Upper lobe of left lung (tissue), 6 donors: ENCODE measurements around the gene GKN1. TPM values are rescaled to one million over a fixed set of nuclear protein-coding genes. Genes with fewer than 3 reads are reported as not detected.
A peak's percentile ranks its signal among the peaks of the same experiment; 100 is the strongest.

ENCODE experiments used
- ATAC-seq, 2 donors: fragments of 200-7000 bp; cut with Tn5 transposase; one replicate each; pipeline ENCODE4 v1.9.1; 2022; ENCODE audit warnings: mild to moderate bottlenecking in 2 of 2, moderate library complexity in 2 of 2; ENCODE audit not compliant: low FRiP score in 2 of 2
- DNase-seq, 2 donors: peaks; one replicate each; pipeline ENCODE4 v3.0.0-alpha.2; 2019 to 2020
- H3K27ac ChIP-seq, 4 donors: fragments of 200-600 bp; sonication (generic); one replicate each; pipeline ENCODE4 v1.5.1; 2016 to 2019
- H3K27me3 ChIP-seq, 4 donors: fragments of 200-600 bp; sonication (generic); one replicate each; pipeline ENCODE4 v1.5.1; 2017 to 2019
- H3K36me3 ChIP-seq, 4 donors: fragments of 200-600 bp; sonication (generic); one replicate each; pipeline ENCODE4 v1.5.1; 2016 to 2019
- H3K4me1 ChIP-seq, 4 donors: fragments of 200-600 bp; sonication (generic); one replicate each; pipeline ENCODE4 v1.5.1; 2018 to 2019
- H3K4me3 ChIP-seq, 4 donors: fragments of 200-600 bp; sonication (generic); one replicate each; pipeline ENCODE4 v1.5.1; 2017 to 2019; ENCODE audit warnings: mild to moderate bottlenecking in 2 of 4, moderate library complexity in 1 of 4
- H3K9me3 ChIP-seq, 4 donors: fragments of 200-600 bp; sonication (generic); one replicate each; pipeline ENCODE4 v1.5.1; 2018 to 2019
- EP300 ChIP-seq, 4 donors: sonication (generic); formaldehyde crosslinking; IDR thresholded peaks; one replicate each; pipeline ENCODE4 v1.5.1; 2017; ENCODE audit warnings: antibody characterized with exemption in 4 of 4, control low read depth in 2 of 4
- POLR2A ChIP-seq, 4 donors: fragments of 450-650 bp; IDR thresholded peaks; one replicate each; pipeline ENCODE4 v1.5.1; 2016 to 2017; ENCODE audit warnings: antibody characterized with exemption in 4 of 4, mild to moderate bottlenecking in 2 of 4
- POLR2AphosphoS5 ChIP-seq, 2 donors: sonication (generic); formaldehyde crosslinking; IDR thresholded peaks; one replicate each; pipeline ENCODE4 v1.5.1; 2017; ENCODE audit warnings: antibody characterized with exemption in 2 of 2
- WGBS, 2 donors: methylation state at CpG; one replicate each; pipeline ENCODE4 v1.1.5; 2017 to 2018; 5-methylcytosine and 5-hydroxymethylcytosine counted together
- total RNA-seq, 6 donors: library from RNA; depleted of rRNA in 4 of 6; stranded (reverse); fragments of >200 nt in 4 of 6; gene quantifications; one replicate each; pipeline versions ENCODE4 v1.1.0 to v1.2.1, GENCODE V29; 2016 to 2021
- TF ChIP-seq, protein P1 (sequence below), 6 experiments: fragments of 450-650 bp in 4 of 6; fragments of 200-600 bp in 2 of 6; sonication (generic) in 2 of 6; IDR thresholded peaks; one replicate each; pipeline ENCODE4 v1.5.1; 2016 to 2019; ENCODE audit warnings: antibody characterized with exemption in 6 of 6
- donor health status: DM: no; HTN: no; CAD: no; lungs with moderate emphysema.
- donor health status: DM: no; HTN: yes; CAD: no; lungs with severe emphysema.

The GKN1 gene
- total RNA-seq, 6 donors from 2014 or later = not detected

DNA sequence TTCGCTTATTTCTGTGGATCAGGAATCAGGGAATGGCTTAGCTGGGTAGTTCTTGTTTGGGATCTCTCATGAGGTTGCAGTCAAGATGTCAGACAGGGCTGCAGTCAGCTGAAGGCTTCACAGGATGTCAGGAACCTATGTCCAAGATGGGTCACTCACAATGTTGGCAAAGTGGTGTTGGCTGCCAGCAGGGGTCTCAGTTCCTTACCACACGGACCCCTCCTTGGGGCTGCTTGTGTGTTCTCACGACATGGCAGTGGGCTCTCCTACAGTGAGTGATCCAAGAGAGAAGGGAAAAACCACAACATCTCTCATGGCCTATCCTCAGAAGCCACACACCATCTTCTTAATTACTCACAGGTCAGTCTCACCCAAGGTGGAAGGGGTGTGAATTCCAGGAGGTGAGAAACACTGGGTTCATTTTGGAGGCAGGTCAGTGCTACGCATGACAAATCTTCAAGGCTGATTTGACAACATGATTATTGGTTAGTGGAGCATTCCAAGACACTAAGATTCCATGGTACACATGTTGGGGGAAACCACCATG is 37.2 kb downstream of the GKN1 start:
- no peaks in the 10 kb centered on the region for H3K36me3 ChIP-seq
- H3K9me3 ChIP-seq = no peaks in the 10 kb centered on the region
- H3K4me1 ChIP-seq = peaks cover 7 to 23% (median 13%) of the 10 kb centered on the region in 4 donors
- DNase-seq (no peak), ATAC-seq (no peak)
- peaks cover 0 to 9% (median 0%) of the 10 kb centered on the region in 4 donors for H3K27me3 ChIP-seq
- TF ChIP-seq, protein P1, sequence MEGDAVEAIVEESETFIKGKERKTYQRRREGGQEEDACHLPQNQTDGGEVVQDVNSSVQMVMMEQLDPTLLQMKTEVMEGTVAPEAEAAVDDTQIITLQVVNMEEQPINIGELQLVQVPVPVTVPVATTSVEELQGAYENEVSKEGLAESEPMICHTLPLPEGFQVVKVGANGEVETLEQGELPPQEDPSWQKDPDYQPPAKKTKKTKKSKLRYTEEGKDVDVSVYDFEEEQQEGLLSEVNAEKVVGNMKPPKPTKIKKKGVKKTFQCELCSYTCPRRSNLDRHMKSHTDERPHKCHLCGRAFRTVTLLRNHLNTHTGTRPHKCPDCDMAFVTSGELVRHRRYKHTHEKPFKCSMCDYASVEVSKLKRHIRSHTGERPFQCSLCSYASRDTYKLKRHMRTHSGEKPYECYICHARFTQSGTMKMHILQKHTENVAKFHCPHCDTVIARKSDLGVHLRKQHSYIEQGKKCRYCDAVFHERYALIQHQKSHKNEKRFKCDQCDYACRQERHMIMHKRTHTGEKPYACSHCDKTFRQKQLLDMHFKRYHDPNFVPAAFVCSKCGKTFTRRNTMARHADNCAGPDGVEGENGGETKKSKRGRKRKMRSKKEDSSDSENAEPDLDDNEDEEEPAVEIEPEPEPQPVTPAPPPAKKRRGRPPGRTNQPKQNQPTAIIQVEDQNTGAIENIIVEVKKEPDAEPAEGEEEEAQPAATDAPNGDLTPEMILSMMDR (IDR thresholded peaks at IDR 0.05) = no peak
- TF ChIP-seq EP300 (IDR thresholded peaks at IDR 0.05) (no peak), POLR2A (IDR thresholded peaks at IDR 0.05) (no peak), POLR2AphosphoS5 (IDR thresholded peaks at IDR 0.05) (no peak)
- no peak overlapping the region for H3K27ac ChIP-seq
- 79 to 98% methylated on average over 2 to 4 of the region's 4 CpGs for WGBS, 2 donors
- no peak overlapping the region for H3K4me3 ChIP-seq

DNA sequence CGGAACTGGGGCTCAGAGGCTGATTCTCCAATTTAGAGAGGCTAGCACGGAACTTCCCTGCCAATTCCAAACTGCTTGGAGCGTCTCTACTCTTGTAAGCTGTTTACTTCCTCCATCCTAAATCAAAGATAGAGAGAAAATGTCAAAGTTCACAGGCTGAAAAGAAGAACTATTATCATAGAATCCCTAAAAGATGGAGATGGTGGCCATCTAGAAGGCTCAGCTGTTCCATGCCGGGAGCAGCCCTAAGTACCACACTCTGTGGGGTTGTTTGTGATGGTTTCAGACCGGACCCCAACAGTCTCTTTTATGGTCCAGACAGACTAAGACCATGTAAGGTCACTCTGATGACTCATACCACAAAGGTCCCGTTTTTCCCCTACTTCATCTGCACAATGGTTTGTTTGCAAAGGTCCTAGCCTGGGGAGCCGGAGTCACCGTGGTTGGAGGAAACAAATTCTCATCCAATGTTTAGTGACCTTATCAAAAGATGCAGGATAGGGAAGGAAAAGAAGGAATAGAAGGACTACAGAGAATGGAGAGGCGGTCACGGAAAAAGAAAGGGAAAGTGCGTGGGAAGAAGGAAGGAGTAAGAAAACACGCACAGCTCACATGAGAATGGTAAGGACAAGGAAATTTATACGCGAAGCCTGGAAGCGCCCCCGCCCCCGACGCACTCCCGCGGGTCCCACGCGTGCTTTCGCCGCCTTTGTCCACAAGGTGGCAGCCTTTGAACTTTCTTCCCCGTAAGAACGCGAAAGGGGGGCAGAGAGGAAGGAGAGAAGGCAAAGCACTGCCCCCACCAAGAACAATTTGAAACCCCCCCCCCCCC is 38.1 kb downstream of the GKN1 start:
- ATAC-seq (peak; percentile 64 to 85), DNase-seq (peak; percentile 45 to 88)
- H3K4me3 ChIP-seq = peak overlapping the region; percentile 43 to 83 (median 70)
- H3K9me3 ChIP-seq = no peaks in the 10 kb centered on the region
- H3K36me3 ChIP-seq = no peaks in the 10 kb centered on the region
- 10% methylated on average over 27 of the region's 27 CpGs for WGBS, 2 donors
- TF ChIP-seq, protein P1 (IDR thresholded peaks at IDR 0.05) = peak; percentile 62 to 79 (median 70)
- TF ChIP-seq POLR2A (IDR thresholded peaks at IDR 0.05) (no peak), POLR2AphosphoS5 (IDR thresholded peaks at IDR 0.05) (no peak)
- peak overlapping the region; percentile 49 to 86 (median 76) for H3K27ac ChIP-seq
- peaks cover 7 to 23% (median 13%) of the 10 kb centered on the region in 4 donors for H3K4me1 ChIP-seq
- H3K27me3 ChIP-seq = peaks cover 0 to 9% (median 0%) of the 10 kb centered on the region in 4 donors

GRCh38 chr2:69013142-69013839 is 38.9 kb downstream of the GKN1 start, which contains the start of gene ANTXR1:
Gene ANTXR1, plus strand, starts transcription at chr2:69013179. Its CDS starts 321 bp downstream, at chr2:69013500.
- H3K27ac ChIP-seq = peak within 1 kb of the TSS; percentile 49 to 86 (median 76)
- H3K4me1 ChIP-seq = peaks cover 7 to 23% (median 13%) of the 10 kb centered on the region in 4 donors
- DNase-seq (peak; percentile 40 to 89), ATAC-seq (peak; percentile 75 to 80)
- H3K36me3 ChIP-seq = no peaks in the 10 kb centered on the region
- peak within 1 kb of the TSS; percentile 43 to 83 (median 70) for H3K4me3 ChIP-seq
- H3K9me3 ChIP-seq = no peaks in the 10 kb centered on the region
- TF ChIP-seq POLR2AphosphoS5 (IDR thresholded peaks at IDR 0.05) (no peak), POLR2A (IDR thresholded peaks at IDR 0.05) (peak in 1 of 4 donors; percentile 35)
- TF ChIP-seq, protein P1 (IDR thresholded peaks at IDR 0.05) = peak in 1 of 6 experiments; percentile 12
- H3K27me3 ChIP-seq = peaks cover 0 to 9% (median 0%) of the 10 kb centered on the region in 4 donors
- WGBS, 2 donors = 0 to 1% methylated on average over 18 to 50 of the region's 63 CpGs

DNA sequence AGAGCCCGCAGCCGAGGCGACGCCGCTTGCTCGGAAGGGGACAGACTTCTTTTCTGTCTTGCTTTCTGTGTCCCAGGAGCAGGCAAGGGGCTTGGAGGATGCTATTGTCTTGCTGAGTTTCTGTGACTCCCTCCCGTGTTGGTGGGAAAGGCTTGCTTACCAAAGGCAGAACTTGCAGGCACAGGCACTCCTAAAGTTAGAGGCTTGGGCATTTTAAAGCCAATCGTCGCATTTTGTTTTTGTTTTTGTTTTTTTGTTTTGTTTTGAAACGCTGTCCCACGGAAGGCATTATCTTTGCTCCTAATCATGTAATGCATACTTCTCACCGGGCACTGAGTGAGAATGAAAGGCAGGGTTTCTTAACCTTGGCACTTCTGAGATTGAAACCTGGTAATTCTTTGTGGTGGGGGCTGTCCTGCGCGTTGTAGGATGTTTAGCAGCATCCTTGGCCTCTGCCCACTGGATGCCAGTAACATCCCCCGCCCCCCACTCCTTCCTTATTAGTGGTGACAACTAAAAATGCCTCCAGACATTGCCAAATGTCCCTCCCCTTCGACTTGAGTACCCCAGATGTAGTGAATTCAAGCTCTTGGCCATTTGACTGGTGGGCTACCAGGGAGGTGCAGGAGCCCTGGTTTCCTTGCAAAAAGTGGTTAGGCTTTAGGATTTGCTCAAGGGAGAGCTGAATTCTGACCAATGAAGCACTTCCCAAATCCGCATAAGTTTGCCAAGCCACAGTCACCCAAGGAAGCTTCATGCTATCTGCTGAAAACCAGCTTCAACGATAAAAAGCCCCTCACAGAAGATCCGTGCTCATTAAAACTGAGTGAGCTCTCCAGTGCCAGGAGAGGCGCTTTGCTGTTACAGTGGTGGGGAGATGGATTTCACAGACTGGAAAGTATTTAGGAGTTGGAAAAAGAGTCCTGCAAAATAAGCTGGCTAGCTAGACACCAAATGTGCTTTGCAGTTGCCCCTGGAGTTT is 39.7 kb downstream of the GKN1 start:
- WGBS, 2 donors = 7 to 11% methylated on average over 14 to 18 of the region's 20 CpGs
- peak overlapping the region; percentile 43 to 83 (median 70) for H3K4me3 ChIP-seq
- H3K9me3 ChIP-seq = no peaks in the 10 kb centered on the region
- no peak for DNase-seq
- TF ChIP-seq, protein P1 (IDR thresholded peaks at IDR 0.05) = no peak
- TF ChIP-seq POLR2A (IDR thresholded peaks at IDR 0.05) (no peak), EP300 (IDR thresholded peaks at IDR 0.05) (no peak), POLR2AphosphoS5 (IDR thresholded peaks at IDR 0.05) (no peak)
- no peak for ATAC-seq
- no peaks in the 10 kb centered on the region for H3K36me3 ChIP-seq
- H3K27me3 ChIP-seq = peaks cover 0 to 9% (median 0%) of the 10 kb centered on the region in 4 donors
- peaks cover 7 to 23% (median 13%) of the 10 kb centered on the region in 4 donors for H3K4me1 ChIP-seq
- peak overlapping the region; percentile 49 to 86 (median 76) for H3K27ac ChIP-seq
